ACHN (cell line): ENCODE results near the gene TMEM213.
"Not testable (repeated sequence)": the region's sequence is repeated elsewhere in the genome, so short reads cannot be mapped to it uniquely, and the experiment has no call there.

Experiments
- DNase-seq: peaks from one replicate; pipeline ENCODE4 v3.0.0-alpha.2; 2015
- in situ Hi-C: cut with HindIII; loops from 2 replicates; pipeline ENCODE4 v1.10.0; 2017; ENCODE audit warnings: low sequenced_read_pairs, low pct_ligation_motif_present, low pct_unique_long_range_greater_than_20kb

TMEM213 gene

GRCh38 chr7:138785587-138786437, 12.0 kb upstream of the TMEM213 start:
- DNase-seq: peak; percentile 27
- in situ Hi-C loops: no loop called here

DNA sequence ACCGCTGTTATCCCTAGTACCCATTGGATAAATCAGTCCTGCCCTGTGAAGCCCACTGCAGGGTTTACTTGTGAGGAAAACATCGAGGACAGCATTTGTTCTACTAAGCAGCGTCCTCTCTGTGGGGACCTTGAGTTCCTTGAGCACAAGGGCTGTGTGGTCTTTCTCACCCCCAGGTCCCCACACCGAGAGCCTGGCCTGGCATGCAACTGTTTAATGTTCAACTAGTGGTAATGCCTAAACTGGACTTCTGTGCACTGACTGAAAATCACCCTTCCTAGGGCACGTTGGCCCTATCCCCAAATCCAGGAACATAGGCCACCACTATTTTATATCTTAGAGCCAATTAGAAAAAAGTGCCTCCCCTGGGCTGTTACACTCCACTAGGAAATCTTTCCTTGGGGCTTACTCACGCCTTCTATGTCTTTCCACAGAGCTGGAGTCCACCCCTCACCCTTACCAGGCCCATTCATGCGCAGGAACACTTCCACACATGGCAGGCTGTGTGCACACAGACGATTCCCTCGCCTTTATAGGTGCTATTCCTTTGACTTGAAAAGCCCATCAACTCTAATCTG, 1.7 kb upstream of the TMEM213 start:
- DNase-seq: peak; percentile 12
- in situ Hi-C loops: no loop called here

- in situ Hi-C loops, DNase-seq: not testable (repeated sequence)
These were observed 748 bp upstream of the TMEM213 start for GRCh38 chr7:138797046-138797445.

GRCh38 chr7:138798836-138799235, 1.0 kb downstream of the TMEM213 start:
- in situ Hi-C loops: no loop called here
- DNase-seq: no peak

- in situ Hi-C loops: no loop called here
- DNase-seq: no peak
These were observed 1.7 kb downstream of the TMEM213 start for GRCh38 chr7:138799336-138800000.

DNA sequence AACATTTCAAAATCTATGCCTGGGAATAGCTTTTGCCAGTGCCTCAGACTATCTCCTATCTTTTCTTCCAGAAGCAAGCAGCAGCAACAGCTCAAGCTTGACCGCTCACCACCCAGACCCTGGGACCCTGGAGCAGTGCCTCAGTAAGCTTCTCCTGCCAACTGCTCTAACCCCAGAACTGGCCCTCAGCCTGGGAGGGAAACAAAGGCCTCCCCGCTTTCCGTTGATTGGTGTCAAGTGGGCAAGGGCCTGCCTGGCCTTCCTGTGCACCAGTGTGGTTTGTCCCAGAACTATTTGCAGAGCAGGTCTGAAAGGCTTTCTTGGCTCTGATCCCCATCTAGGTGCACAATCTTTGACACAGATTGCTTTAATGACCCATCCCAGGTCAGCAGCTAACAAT, 3.5 kb downstream of the TMEM213 start:
- in situ Hi-C loops: no loop called here
- DNase-seq: no peak

GRCh38 chr7:138802706-138803105, 4.9 kb downstream of the TMEM213 start:
- in situ Hi-C loops: no loop called here
- DNase-seq: no peak

DNA sequence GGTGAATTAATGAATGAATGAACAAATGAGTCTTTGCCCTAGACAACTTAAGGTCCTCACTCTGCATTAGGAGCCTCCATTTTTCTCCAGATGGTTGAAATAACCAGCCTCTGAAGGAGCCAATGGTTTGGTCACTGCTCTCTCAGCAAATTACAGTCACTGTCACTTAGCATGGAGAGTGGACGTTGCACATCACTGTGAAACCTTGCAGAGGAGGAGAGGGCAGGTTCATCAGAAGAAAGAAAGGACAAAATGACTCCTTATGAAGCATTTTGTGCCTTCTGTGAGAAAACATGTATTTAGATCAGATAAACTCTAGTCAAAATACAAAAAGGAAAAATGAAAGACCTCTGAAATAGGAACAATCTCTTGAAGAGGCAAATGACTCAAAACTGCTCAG, 6.8 kb downstream of the TMEM213 start:
- in situ Hi-C loops: no loop called here
- DNase-seq: no peak

- in situ Hi-C loops: no loop called here
- DNase-seq: no peak
These were observed 11.6 kb downstream of the TMEM213 start for GRCh38 chr7:138809346-138809745.

GRCh38 chr7:138811327-138811726, 13.5 kb downstream of the TMEM213 start:
- in situ Hi-C loops, DNase-seq: not testable (repeated sequence)

DNA sequence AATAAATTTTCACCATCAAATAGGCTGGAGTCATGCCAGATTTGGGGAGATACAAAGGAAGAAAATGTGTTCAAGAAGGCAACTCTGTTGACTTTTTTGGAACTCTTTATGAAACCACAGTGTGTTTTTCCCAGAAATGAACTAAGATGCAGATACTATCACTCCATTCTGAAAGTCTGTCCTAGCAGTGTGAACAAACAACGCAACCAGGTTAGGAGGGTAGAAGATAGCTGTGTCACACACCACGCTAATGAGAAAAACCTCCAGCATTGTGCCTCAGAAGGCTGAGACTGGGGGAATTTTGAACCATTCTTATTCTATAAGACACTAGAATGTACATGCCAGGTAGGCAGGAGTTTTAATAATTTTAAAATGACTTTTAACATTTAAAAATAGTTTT, 16.2 kb downstream of the TMEM213 start:
- no peak for DNase-seq
- in situ Hi-C loops: no loop called here

GRCh38 chr7:138814816-138815332, 17.1 kb downstream of the TMEM213 start:
- DNase-seq: no peak
- in situ Hi-C loops: no loop called here

GRCh38 chr7:138816650-138817049, 18.9 kb downstream of the TMEM213 start:
- DNase-seq: no peak

DNA sequence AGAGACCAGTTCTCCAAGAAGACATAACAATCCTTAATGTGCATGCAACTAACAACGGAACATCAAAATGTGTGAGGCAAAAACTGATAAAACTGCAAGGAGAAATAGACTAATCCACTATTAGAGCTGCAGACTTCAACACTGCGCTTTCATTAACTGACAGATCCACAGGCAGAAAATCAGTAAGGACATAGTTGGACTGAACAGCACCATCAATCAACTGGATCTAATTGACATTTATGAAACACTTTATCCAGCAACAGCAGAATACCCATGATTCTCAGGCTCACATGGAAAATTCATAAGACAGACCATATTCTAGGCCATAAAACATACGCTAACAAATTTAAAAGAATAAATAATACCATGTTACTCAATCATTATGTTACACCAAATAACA, 21.8 kb downstream of the TMEM213 start:
- DNase-seq: no peak
- in situ Hi-C loops: no loop called here

More at GRCh38 chr7:138816650-138817049, 18.9 kb downstream of the TMEM213 start:
- in situ Hi-C loops: no loop called here

DNA sequence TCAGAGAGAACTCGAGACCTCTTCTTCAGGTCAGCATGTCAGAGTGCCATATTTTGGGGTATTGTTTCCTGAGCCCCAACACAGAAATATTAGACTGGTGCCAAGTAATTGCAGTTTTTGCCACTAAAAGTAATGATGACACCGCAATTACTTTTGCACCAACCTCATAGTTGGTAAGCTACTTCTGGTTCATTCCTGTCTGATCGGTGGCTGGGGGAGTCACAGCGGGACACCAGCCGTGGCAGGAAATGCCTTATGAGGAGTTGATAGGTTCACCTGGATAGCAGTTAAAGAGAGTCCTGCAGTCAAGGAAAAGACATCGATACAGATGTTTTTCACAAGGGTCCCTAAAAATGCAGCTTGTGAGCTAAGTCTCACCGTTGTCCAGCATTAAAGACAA, 24.1 kb downstream of the TMEM213 start:
- no peak for DNase-seq
- in situ Hi-C loops: no loop called here

GRCh38 chr7:138822867-138823535, 25.2 kb downstream of the TMEM213 start:
- in situ Hi-C loops: no loop called here
- no peak for DNase-seq

DNA sequence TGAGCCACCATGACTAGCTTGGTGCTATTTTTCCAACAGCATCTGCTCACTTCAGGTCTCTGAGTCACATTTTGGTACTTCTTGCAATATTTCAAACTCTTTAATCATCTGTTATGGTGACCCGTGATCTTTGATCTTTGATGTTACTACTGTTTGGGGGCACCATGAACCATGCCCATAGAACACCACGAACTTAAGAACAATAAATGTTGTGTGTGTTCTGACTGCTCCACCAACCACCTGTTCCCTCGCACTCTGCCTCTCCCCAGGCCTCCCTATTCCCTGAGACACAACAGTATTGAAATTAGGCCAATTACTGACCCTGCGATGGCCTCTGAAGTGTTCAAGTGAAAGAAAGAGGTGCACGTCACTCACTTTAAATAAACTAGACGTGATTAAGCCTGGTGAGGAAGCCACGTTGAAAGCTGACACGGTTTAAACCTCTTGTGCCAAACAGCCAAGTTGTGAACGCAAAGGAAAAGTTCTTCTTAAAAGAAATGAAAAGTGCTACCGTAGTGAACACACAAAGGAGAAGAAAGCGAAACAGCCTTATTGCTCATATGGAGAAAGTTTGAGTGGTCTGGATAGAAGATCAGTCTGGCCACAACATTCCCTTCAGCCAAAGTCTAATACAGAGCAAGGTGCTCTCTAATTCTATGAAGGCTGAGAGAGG, 27.4 kb downstream of the TMEM213 start:
- no peak for DNase-seq
- in situ Hi-C loops: no loop called here

DNA sequence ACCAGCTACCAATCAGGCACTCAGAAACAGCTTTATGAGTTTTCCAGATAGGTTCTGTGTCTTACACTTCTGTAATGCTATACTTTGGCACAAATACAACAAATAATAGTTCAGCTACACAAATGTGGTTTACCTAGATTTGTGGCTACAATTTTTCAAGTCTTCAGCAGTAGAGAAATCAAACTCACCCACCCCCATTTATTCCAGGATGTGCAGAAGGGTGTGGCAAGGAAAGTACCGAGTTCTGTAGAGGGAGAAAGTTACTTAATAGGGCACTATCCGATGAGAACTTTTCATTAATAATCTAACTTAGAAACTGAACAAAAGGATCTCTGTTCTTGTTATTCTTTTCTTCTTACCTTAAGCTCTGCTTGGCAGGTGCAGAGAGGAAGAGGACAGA, 30.5 kb downstream of the TMEM213 start:
- in situ Hi-C loops: no loop called here
- DNase-seq: no peak
